ENCODE results near the gene CDHR2. TPM values are rescaled to one million over a fixed set of nuclear protein-coding genes. Genes with fewer than 3 reads are reported as not detected.

Gene CDHR2
- total and polyA plus RNA-seq, 2 of the 13 experiments (the other 11 are each of a cell fraction or from before 2014, with no cell fraction given): 17.9 to 20.9 TPM

GRCh38 chr5:176620333-176620981, 71.3 kb downstream of the CDHR2 start (continued):
- TF ChIP-seq ELF1 (CRISPR knock-in tag; IDR thresholded peaks at IDR 0.05): no peak
- TF ChIP-seq ATF6 (CRISPR knock-in tag; conservative IDR thresholded peaks at IDR 0.05): no peak
- TF ChIP-seq RARG (CRISPR knock-in tag; IDR thresholded peaks at IDR 0.05; ENCODE audit: low read depth): no peak
- TF ChIP-seq TGIF2 (CRISPR knock-in tag; IDR thresholded peaks at IDR 0.05): no peak
- TF ChIP-seq ZNF607 (CRISPR knock-in tag; IDR thresholded peaks at IDR 0.05; ENCODE audit: borderline replicate concordance): no peak
- no peak for TF ChIP-seq FOXO4 (CRISPR knock-in tag; conservative IDR thresholded peaks at IDR 0.05)

GRCh38 chr5:176621661-176622079, 72.5 kb downstream of the CDHR2 start:
- Histone ChIP-seq H2AFZ (ENCODE audit: low read length) (no peak overlapping the region), H3K9ac (ENCODE audit: insufficient read depth, low read depth, low read length) (no peak overlapping the region), H3K79me2 (ENCODE audit: insufficient read depth, low read length) (no peaks in the 10 kb centered on the region), H3K27me3 (ENCODE audit: control insufficient read depth in 1 of 2, insufficient read depth in 2 of 2, low read length in 2 of 2) (peaks cover 15 to 81% of the 10 kb centered on the region in 2 experiments), H3K27ac (ENCODE audit: extremely low read length, insufficient read depth, low read length) (no peak overlapping the region), H3K4me2 (ENCODE audit: low read depth, low read length) (no peak overlapping the region), H3K4me3 (replicated peaks in 1 of 3; ENCODE audit: insufficient read depth in 1 of 3, low read depth in 2 of 3, low read length in 3 of 3) (no peak overlapping the region), H3K4me1 (ENCODE audit: insufficient read depth, low read length) (no peaks in the 10 kb centered on the region), H4K20me1 (ENCODE audit: insufficient read depth, low read length) (no peaks in the 10 kb centered on the region), H3K9me3 (ENCODE audit: low read length) (no peaks in the 10 kb centered on the region), H3K36me3 (replicated peaks in 1 of 2; ENCODE audit: control insufficient read depth in 1 of 2, insufficient read depth in 2 of 2, low read length in 2 of 2) (no peaks in the 10 kb centered on the region)
- POLR2A ChIA-PET: no interaction called here
- in situ Hi-C loops (cut with HindIII; ENCODE audit: extremely low pct_ligation_motif_present, low pct_unique_long_range_greater_than_20kb): no loop called here
- BruUV-seq (replicated peaks): no TSS peak
- ATAC-seq (no peak), FAIRE-seq (no peak), DNase-seq (ENCODE audit: low spot score) (no peak)
- whole genome bisulfite sequencing (ENCODE audit: low lambda C conversion rate): 30% methylated on average over 6 of the region's 13 CpGs
- intact Hi-C loops (cut with micrococcal nuclease; ENCODE audit: unreplicated experiment): no loop called here
- no peak for TF ChIP-seq KAT7 (CRISPR knock-in tag; IDR thresholded peaks at IDR 0.05; ENCODE audit: borderline replicate concordance)
- peak; percentile 40; the same call in 1 of the 2 replicates for TF ChIP-seq MNT (IDR thresholded peaks at IDR 0.05)
- CTCF ChIA-PET (ENCODE audit: low intra/inter-chr PET ratio, low total read pairs): no interaction called here

All from HepG2 (cell line).